ENCODE data around the gene DYNLL2.
"Not testable (repeated sequence)": the region's sequence is repeated elsewhere in the genome, so short reads cannot be mapped to it uniquely, and the experiment has no call there.

The DYNLL2 gene

DNA sequence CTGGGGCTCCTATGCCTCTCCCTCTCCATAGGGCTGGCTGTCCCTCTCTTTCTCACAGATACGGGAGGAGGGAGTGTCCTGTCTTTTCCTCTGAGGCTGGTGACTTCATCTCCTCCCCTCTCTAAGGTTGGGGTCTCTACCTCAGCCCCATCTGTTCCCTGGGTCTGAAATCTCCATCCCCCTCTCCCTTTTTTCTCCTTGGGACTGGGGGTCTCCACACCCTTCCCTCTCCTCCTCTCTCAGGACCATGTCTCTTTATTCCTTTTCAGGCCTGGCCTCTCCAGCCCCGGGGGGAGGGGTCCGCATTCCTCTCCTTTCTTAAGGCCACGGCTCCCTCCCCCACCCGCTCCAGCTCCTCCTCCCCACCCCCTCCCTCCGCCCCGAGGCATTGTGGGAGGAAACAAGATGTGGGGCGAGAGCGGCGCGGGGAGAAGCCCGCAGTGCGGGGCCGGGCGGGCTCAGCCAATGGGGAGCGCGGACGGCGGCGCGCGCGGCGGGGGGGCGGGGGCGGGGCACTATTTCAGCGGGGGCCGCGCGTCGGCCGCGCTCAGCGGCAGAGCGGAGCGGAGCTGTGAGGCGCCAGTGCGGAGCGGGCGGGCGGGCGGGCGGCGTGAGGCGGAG, at the start of gene DYNLL2:
Gene DYNLL2 (plus strand): TSS at position 550 of the 621 bp plus-strand sequence. CDS start 3,672 bp downstream, outside the sequence.
- peak within 1 kb of the TSS; percentile 91 for H3K27ac ChIP-seq
- TF ChIP-seq, protein P1, sequence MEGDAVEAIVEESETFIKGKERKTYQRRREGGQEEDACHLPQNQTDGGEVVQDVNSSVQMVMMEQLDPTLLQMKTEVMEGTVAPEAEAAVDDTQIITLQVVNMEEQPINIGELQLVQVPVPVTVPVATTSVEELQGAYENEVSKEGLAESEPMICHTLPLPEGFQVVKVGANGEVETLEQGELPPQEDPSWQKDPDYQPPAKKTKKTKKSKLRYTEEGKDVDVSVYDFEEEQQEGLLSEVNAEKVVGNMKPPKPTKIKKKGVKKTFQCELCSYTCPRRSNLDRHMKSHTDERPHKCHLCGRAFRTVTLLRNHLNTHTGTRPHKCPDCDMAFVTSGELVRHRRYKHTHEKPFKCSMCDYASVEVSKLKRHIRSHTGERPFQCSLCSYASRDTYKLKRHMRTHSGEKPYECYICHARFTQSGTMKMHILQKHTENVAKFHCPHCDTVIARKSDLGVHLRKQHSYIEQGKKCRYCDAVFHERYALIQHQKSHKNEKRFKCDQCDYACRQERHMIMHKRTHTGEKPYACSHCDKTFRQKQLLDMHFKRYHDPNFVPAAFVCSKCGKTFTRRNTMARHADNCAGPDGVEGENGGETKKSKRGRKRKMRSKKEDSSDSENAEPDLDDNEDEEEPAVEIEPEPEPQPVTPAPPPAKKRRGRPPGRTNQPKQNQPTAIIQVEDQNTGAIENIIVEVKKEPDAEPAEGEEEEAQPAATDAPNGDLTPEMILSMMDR (conservative IDR thresholded peaks at IDR 0.05), result no peak

DNA sequence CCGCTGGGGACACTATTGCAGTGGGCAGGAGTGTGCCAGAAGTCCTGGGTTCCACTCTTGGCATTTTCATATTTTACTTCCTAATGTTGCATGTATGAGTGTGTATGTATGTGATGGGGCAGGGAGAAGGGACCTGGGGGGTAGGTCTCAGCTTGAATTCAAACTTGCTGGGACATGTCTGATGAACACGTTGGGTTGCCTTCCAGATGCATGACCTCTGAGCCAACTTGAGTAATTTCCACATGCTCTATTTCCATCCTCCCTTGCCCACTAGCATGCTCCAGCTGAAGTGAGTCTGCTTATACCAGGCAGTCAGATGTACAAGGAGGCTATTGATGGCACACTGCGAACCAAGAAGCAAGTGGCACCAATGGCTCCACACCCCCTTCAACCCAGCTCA, 43.2 kb upstream of the DYNLL2 start:
- TF ChIP-seq, protein P1 (conservative IDR thresholded peaks at IDR 0.05), result no peak
- no peak overlapping the region for H3K27ac ChIP-seq

DNA sequence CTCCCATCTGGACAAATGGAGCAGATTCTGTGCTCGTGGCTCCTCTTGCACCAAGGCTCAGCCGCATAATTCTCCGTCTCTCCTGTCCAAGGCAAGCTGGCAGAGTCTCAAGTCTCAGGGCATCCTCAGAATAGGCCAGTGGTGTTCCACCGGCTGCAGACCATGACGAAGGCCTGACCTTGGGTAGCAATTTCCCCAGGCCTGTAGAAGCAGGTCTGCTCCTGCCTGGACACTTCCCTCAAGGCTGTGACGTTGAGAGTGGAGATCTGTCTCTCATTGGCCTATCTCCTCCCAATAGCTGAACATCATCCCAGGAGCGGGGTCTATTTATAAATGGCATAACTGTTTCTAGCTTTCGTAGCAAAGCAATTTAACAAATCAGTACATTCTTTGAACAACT, 42.8 kb upstream of the DYNLL2 start:
- H3K27ac ChIP-seq, result no peak overlapping the region
- TF ChIP-seq, protein P1 (conservative IDR thresholded peaks at IDR 0.05), result no peak

DNA sequence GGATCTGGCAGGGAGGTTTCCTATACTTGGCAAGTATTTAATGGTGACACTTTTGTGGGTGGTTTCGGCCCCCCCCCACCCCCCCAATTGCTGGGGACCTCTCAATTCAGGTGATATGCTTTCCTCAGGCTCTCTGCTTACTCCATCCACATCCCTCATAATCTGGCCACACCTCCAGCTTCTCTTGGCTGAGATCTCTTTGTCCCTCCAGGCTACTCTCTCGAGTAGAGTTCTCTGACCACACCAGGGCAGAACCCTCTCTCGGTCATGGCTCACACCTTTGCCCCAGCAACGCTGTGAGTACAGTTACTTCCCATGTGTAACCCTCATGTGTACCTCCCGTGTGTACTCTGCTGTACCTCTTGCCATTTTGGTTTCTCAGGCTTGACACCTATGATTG, 42.1 kb upstream of the DYNLL2 start:
- TF ChIP-seq, protein P1 (conservative IDR thresholded peaks at IDR 0.05), result no peak
- H3K27ac ChIP-seq, result no peak overlapping the region

DNA sequence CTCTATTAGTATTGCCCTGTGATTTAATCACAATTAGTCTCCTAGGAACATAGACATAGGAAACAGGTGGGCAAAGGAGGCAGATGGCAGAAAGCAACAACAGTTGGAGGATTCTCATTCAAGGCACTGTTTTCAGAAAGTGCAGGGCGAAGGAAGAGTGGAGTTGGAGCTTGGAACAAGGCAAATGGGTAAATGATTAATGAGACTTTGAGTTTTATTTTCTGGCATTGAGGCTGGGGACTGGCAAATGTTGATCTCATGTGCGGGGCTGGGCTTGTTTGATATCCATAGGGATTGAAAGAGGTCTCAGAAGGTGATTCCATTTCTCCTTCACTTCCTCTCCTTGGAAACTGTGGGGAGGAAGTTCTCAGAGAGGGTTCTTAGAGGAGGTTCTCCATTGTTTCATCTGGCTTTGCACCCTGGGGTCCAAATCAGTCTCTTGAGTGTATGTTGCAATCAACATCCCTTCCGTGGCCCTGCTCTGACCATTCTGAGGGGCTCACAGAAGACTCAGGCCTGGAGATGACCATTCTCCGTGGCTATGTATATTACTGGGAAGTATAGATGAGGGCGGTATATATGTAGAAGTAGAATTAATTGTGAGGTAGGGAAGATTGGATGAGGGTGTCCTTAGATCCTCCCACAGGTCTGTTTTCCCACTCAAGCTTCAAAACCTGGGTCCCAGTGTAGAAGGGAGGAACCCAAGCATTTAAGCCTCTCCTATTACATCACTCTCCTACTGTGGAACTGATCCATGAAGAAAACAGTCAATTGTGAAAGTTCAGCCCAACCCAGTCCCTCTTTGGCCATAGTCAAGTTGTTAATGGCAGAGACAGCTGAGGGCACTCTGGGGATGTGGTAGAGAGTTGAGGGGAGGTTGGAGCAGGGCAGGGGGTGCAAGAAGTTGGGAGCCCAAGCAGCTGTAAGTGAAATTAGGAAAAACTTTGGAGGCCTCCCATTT, 39.7 kb upstream of the DYNLL2 start:
- TF ChIP-seq, protein P1 (conservative IDR thresholded peaks at IDR 0.05), result no peak
- H3K27ac ChIP-seq, result no peak overlapping the region

DNA sequence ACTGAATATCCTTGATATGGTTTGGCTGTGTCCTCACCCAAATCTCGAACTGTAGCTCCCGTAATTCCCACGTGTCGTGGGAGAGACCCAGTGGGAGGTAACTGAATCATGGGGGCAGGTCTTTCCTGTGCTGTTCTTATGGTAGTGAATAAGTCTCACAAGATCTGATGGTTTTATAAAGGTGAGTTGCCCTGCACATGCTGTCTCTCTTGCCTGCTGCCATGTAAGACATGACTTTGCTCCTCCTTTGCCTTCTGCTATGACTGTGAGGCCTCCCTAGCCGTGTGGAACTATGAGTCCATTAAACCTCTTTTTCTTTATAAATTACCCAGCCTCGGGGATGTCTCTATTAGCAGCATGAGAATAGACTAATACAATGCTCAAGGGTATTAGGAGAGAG, 39.0 kb upstream of the DYNLL2 start:
- not testable (repeated sequence) for H3K27ac ChIP-seq

DNA sequence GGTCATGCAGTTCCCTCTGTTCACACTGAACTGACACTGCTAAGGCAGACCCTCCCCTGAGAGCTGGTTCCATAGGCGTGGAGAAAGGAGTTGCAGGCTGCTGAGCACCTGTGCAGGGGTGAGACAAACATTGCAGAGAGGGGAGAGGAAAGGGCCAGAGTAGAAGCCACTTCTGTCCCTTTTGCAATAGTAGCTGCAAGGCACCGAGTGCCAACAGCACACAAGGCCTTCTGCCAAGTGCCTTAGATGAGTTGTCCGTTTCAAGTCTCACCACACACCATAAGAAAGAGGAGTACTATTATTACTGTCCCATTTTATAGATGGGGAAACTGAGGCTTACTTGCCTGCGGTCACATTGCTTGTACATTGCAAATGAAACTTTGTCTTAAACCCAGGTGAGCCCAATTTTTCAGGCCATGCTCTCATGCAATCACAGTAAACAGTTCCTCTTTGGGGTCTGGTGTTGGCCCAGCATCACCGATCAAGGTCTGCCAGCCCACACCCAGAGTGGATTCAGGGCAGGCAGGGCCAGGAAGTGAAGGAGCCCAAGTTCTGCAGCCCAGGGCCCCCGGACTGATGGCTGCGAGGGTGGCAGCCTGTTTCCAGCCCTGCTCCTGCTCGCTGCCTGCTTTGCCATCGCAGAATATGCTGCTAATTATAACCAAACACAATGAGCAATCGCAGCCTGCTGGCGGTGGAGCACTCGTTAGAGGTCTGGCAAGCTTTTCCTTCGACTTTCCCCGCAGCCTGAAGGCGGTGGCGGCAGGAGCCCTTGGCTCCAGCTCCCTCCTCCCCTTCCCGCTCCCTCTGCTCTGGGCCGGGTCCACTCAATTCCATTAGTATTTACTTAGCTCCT, 36.8 kb upstream of the DYNLL2 start:
- TF ChIP-seq, protein P1 (conservative IDR thresholded peaks at IDR 0.05), result no peak
- H3K27ac ChIP-seq, result no peak overlapping the region
